ENCODE measurements around the gene SIM1. TPM values are rescaled to one million over a fixed set of nuclear protein-coding genes. Genes with fewer than 3 reads are reported as not detected.

The SIM1 gene
- total RNA-seq, 2 experiments from 2014 or later = 0.08 to 0.30 TPM

DNA sequence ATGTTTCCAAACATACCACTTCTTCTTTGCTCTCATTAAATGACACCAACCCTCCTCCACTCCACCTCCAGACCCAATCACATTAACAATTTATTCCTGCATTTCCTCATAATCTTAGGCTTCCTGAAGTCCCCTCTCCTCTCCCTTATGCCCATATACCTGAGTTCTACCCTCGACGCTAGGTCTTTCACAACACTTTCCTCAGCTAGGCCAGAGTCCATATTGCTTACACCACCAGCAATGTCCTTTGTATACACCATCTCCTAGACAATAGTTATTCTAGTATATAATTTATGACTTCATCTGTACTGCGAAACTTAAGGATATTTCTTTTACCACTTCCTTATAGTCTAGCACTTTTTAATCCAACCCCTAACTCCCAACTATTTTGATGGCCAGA lies 47.7 kb downstream of the SIM1 start:
- Mint-ChIP-seq H3K36me3 (ENCODE audit: low read depth) (no peaks in the 10 kb centered on the region), H3K4me1 (no peaks in the 10 kb centered on the region), H3K4me3 (no peak overlapping the region), H3K9me3 (no peaks in the 10 kb centered on the region), H3K27ac (no peak overlapping the region), H3K27me3 (peaks cover 10% of the 10 kb centered on the region)
- ChIA-PET CTCF (no interaction called here), POLR2A (interaction anchor here (1.0 kb wide), 1 partner anchor 10 kb away, joined by 3 read pairs; no protein-coding TSS in a partner anchor)
- DNase-seq = no peak

DNA sequence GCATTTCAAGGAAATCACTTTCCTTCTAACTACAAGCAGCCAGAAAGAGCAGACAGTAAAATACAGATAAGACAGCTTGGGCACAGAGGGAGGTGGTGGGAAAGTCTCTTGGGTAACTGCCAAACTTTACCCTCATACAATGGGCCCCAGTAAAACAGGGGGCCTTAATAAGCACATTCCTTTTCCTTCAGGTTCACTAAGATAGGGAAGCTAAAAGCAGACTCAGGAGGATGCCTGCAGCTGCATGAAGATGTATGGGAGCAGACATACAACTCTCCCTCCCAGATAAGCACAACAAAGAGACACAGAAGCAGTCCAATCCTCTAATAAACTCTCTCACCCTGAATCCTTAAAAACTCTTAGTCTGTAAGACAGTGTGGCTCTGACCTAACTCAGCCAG lies 49.0 kb downstream of the SIM1 start:
- Mint-ChIP-seq H3K36me3 (ENCODE audit: low read depth) (no peaks in the 10 kb centered on the region), H3K4me3 (no peak overlapping the region), H3K27ac (no peak overlapping the region), H3K9me3 (no peaks in the 10 kb centered on the region), H3K27me3 (peaks cover 11% of the 10 kb centered on the region), H3K4me1 (no peaks in the 10 kb centered on the region)
- CTCF ChIA-PET = no interaction called here
- POLR2A ChIA-PET = interaction anchor here (1.0 kb wide), 1 partner anchor 11 kb away, joined by 3 read pairs; no protein-coding TSS in a partner anchor
- DNase-seq = no peak

DNA sequence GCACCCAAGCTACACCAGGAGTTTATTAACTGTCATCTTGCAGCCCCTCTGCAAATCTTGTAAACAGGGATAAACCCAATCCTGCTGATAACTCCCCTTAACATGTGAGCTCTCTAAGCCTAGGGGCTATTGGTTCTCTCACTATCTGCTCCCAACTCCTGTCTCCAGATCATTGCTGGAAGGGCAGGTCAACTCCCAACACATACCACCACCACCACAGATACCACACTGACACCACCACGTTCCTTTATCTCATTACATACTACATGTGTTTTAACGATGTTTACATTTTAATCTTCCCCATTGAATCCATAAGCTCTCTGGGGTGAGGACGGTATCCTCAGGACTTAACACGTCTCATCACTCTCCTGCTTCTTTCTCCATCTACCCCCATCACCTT lies 51.8 kb downstream of the SIM1 start:
- Mint-ChIP-seq H3K4me3 (no peak overlapping the region), H3K9me3 (no peaks in the 10 kb centered on the region), H3K27ac (no peak overlapping the region), H3K4me1 (no peaks in the 10 kb centered on the region), H3K36me3 (ENCODE audit: low read depth) (no peaks in the 10 kb centered on the region), H3K27me3 (peaks cover 11% of the 10 kb centered on the region)
- CTCF ChIA-PET = no interaction called here
- POLR2A ChIA-PET = no interaction called here
- DNase-seq = no peak

- no peak for DNase-seq
- ChIA-PET CTCF (no interaction called here), POLR2A (no interaction called here)
- no peaks in the 10 kb centered on the region for H3K36me3 Mint-ChIP-seq (ENCODE audit: low read depth)
- no peaks in the 10 kb centered on the region for H3K9me3 Mint-ChIP-seq
- H3K27ac Mint-ChIP-seq = no peak overlapping the region
- no peaks in the 10 kb centered on the region for H3K4me1 Mint-ChIP-seq
- no peak overlapping the region for H3K4me3 Mint-ChIP-seq
- H3K27me3 Mint-ChIP-seq = peaks cover 7% of the 10 kb centered on the region
Observed at GRCh38 chr6:100404051-100404450, 60.7 kb downstream of the SIM1 start.

- H3K4me1 Mint-ChIP-seq = no peaks in the 10 kb centered on the region
- POLR2A ChIA-PET = no interaction called here
- no peak overlapping the region for H3K4me3 Mint-ChIP-seq
- no peak overlapping the region for H3K27ac Mint-ChIP-seq
- peaks cover 4% of the 10 kb centered on the region for H3K27me3 Mint-ChIP-seq
- CTCF ChIA-PET = no interaction called here
- H3K36me3 Mint-ChIP-seq (ENCODE audit: low read depth) = no peaks in the 10 kb centered on the region
- DNase-seq = no peak
- H3K9me3 Mint-ChIP-seq = no peaks in the 10 kb centered on the region
Observed at GRCh38 chr6:100393493-100393892, 71.2 kb downstream of the SIM1 start.

DNA sequence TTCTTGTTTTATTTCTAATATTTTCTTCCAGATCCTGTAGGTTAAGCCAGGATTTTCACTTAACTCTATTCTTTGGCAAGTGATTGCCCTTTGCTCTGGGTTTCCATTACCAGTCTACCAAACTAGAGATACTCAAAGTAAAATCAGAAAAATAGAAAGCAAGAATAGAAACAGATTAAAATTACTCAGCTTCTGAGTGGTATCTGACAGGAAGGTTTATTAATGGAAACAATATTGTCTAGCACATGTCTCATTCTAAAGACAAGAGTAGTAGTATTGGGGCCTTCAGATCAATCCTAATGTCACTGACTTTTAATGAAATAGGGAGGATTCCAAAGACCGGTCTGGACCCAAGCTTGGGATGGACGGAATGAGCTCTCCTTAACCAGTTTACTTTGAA lies 72.3 kb downstream of the SIM1 start:
- Mint-ChIP-seq H3K27me3 (peaks cover 3% of the 10 kb centered on the region), H3K27ac (no peak overlapping the region), H3K4me3 (no peak overlapping the region), H3K36me3 (ENCODE audit: low read depth) (no peaks in the 10 kb centered on the region), H3K4me1 (no peaks in the 10 kb centered on the region), H3K9me3 (no peaks in the 10 kb centered on the region)
- ChIA-PET POLR2A (no interaction called here), CTCF (no interaction called here)
- no peak for DNase-seq

DNA sequence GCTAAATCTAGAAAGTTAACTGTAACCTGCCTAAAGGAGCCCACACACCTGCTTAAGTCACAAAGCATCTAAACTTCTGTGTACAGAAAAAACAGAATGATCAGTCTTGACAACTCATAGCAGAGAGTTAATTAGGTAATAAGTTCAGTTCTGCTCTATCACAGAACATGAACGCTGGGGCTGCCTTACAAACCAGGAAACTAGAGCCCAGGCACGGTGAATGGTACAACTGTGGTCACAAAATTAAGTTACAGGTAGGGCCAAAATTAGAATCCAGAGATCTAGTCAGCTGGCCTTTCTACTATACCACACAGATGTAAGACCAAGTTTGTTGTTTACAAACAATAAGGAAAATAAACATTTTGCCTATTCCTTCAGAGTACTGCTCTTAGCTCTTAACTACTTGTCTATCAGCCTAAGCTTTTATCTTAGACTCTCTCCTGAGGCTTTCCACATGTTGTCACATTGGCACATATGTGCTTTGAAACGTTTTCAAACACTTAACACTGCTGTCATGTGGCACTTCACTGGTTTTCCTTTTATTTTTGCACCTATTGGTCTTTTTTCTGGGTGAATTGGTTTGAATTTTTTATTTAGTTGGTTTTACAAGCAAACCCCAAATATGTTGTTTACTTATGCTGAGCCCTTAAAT lies 75.7 kb downstream of the SIM1 start:
- H3K36me3 Mint-ChIP-seq (ENCODE audit: low read depth) = no peaks in the 10 kb centered on the region
- no peaks in the 10 kb centered on the region for H3K4me1 Mint-ChIP-seq
- ChIA-PET CTCF (no interaction called here), POLR2A (no interaction called here)
- peaks cover 6% of the 10 kb centered on the region for H3K27me3 Mint-ChIP-seq
- no peak overlapping the region for H3K4me3 Mint-ChIP-seq
- DNase-seq = no peak
- H3K27ac Mint-ChIP-seq = no peak overlapping the region
- H3K9me3 Mint-ChIP-seq = no peaks in the 10 kb centered on the region

DNA sequence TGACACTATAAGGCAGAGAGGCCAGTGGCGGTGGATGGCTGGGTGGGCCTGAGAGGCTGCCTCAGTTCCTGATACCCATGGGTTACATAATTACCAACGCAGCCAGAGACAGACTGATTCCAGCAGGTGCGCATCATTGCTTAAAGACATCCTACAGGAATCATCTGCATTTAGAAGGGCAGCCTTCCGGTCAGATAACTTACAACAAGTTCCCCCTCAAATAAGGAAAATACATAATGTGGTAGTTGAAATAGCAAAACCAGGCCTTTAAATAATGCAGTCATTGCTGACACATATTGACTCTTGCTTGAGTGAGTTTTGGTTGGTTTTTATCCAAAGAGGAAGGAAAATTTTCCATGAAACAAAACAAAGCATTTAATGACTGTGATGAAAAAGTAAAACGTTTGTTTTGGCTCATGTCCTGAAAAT lies 81.9 kb downstream of the SIM1 start:
- no peak overlapping the region for H3K27ac Mint-ChIP-seq
- H3K27me3 Mint-ChIP-seq = peaks cover 5% of the 10 kb centered on the region
- H3K4me3 Mint-ChIP-seq = no peak overlapping the region
- H3K4me1 Mint-ChIP-seq = no peaks in the 10 kb centered on the region
- CTCF ChIA-PET = no interaction called here
- POLR2A ChIA-PET = no interaction called here
- H3K9me3 Mint-ChIP-seq = no peaks in the 10 kb centered on the region
- H3K36me3 Mint-ChIP-seq (ENCODE audit: low read depth) = no peaks in the 10 kb centered on the region
- DNase-seq = no peak

GRCh38 chr6:100382031-100382430 lies 82.7 kb downstream of the SIM1 start:
- Mint-ChIP-seq H3K4me3 (no peak overlapping the region), H3K27me3 (peaks cover 5% of the 10 kb centered on the region), H3K9me3 (no peaks in the 10 kb centered on the region), H3K4me1 (no peaks in the 10 kb centered on the region), H3K27ac (no peak overlapping the region), H3K36me3 (ENCODE audit: low read depth) (no peaks in the 10 kb centered on the region)
- no peak for DNase-seq
- ChIA-PET CTCF (no interaction called here), POLR2A (no interaction called here)

GRCh38 chr6:100381111-100381510 lies 83.6 kb downstream of the SIM1 start:
- Mint-ChIP-seq H3K4me1 (peaks cover 1% of the 10 kb centered on the region), H3K4me3 (no peak overlapping the region), H3K36me3 (ENCODE audit: low read depth) (no peaks in the 10 kb centered on the region), H3K27ac (no peak overlapping the region), H3K9me3 (no peaks in the 10 kb centered on the region), H3K27me3 (peaks cover 5% of the 10 kb centered on the region)
- CTCF ChIA-PET = no interaction called here
- POLR2A ChIA-PET = no interaction called here
- no peak for DNase-seq

DNA sequence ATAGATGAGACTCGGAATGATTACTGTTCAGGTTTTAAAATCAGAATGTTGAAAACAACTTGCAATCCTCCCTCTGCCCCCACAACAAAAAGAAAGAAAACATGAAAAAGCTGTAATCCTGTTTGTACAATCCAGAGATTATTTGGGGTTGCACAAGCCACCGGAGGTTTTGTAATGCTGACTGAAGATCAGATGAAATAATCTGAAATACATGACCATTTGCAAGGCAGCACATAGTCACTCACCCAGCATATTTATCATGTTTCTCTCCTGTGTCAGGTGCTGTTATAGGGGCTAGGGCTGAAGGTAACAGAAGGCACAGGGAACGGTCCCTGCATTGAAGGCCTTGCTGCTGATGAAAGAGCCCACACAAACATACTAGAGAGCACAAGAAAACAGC lies 85.3 kb downstream of the SIM1 start:
- ChIA-PET CTCF (no interaction called here), POLR2A (no interaction called here)
- DNase-seq = no peak
- H3K4me3 Mint-ChIP-seq = no peak overlapping the region
- no peak overlapping the region for H3K27ac Mint-ChIP-seq
- peaks cover 7% of the 10 kb centered on the region for H3K27me3 Mint-ChIP-seq
- H3K36me3 Mint-ChIP-seq (ENCODE audit: low read depth) = no peaks in the 10 kb centered on the region
- H3K9me3 Mint-ChIP-seq = no peaks in the 10 kb centered on the region
- H3K4me1 Mint-ChIP-seq = peaks cover 3% of the 10 kb centered on the region

- DNase-seq = no peak
- ChIA-PET CTCF (no interaction called here), POLR2A (no interaction called here)
- Mint-ChIP-seq H3K36me3 (ENCODE audit: low read depth) (no peaks in the 10 kb centered on the region), H3K27ac (no peak overlapping the region), H3K4me1 (peaks cover 3% of the 10 kb centered on the region), H3K4me3 (no peak overlapping the region), H3K9me3 (no peaks in the 10 kb centered on the region), H3K27me3 (peaks cover 7% of the 10 kb centered on the region)
Observed at GRCh38 chr6:100378576-100378975, 86.1 kb downstream of the SIM1 start.

DNA sequence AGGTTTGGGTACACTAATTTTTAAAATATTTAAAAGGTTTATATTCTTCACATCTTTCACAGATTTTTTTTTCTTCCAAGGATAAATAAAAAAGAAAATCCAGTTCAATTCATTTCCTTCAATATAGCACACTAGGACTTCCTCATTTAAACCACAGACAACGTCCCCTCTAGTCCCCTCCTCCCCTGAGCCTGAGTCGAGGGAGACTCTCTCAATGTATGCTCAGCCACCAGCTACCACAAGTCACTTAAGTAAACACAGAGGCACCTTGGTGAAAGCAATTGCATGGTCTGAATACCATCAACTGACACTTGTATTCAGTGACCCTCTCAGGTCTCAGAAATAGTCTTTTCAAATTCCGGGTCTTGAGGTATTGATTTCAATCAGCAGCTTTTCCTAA lies 88.6 kb downstream of the SIM1 start:
- Mint-ChIP-seq H3K27me3 (peaks cover 7% of the 10 kb centered on the region), H3K4me1 (peaks cover 3% of the 10 kb centered on the region), H3K9me3 (no peaks in the 10 kb centered on the region), H3K36me3 (ENCODE audit: low read depth) (no peaks in the 10 kb centered on the region), H3K4me3 (no peak overlapping the region), H3K27ac (no peak overlapping the region)
- ChIA-PET POLR2A (no interaction called here), CTCF (no interaction called here)
- DNase-seq = no peak

DNA sequence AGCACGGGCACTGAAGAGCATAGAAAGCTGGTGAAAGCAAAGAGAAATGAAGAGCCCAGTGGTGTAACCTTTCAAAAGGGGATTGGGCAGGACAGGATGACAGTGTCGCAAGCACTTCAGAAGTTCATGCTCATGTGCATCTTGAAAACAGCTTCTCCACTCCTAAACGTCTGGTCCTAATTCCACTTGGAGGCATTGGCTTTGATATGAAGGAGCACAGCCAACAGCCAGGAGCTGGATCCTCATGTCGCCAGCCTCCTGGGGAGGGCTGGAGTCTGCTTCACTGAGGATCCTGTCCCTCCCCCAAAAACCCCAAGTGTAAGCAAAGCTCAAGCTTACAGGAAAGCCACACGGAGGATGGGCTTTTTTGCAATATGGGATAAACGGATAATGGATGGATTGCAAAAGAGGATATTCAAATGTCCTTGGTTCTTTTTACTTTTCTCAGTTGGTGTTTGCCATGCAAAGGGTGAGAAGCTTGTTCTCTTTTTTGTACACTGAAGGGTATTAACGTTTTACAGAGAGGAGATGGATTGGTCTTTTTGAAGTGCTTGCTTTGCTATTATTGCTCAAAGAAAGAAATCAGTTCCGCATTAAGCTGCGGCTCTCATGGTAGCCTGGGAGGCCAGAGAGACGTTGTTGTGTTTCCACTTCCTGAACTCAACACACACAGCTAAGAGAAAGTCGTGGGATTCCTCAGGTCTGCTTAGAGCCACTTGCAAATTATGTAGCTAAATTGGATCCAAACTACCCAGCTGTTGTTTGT lies 92.2 kb downstream of the SIM1 start:
- Mint-ChIP-seq H3K4me3 (no peak overlapping the region), H3K36me3 (ENCODE audit: low read depth) (no peaks in the 10 kb centered on the region), H3K27me3 (peaks cover 7% of the 10 kb centered on the region), H3K4me1 (peaks cover 3% of the 10 kb centered on the region), H3K27ac (no peak overlapping the region), H3K9me3 (no peaks in the 10 kb centered on the region)
- ChIA-PET POLR2A (no interaction called here), CTCF (no interaction called here)
- no peak for DNase-seq
